ENCODE results near the gene BHLHE41. TPM values are rescaled to one million over a fixed set of nuclear protein-coding genes. Genes with fewer than 3 reads are reported as not detected.

BHLHE41 gene
- total and polyA plus RNA-seq, 9 of the 15 experiments (the other 6 are each of a cell fraction or from before 2014, with no cell fraction given), result not detected

- TF ChIP-seq MCM5 (IDR thresholded peaks at IDR 0.05; ENCODE audit: low read depth), result no peak
- TF ChIP-seq CBX8 (IDR thresholded peaks at IDR 0.05; ENCODE audit: borderline replicate concordance, extremely low read depth, low read depth, low read length, poor library complexity, severe bottlenecking), result no peak
- TF ChIP-seq SOX6 (IDR thresholded peaks at IDR 0.05), result no peak; the same call in 1 of the 2 replicates
- TF ChIP-seq ZNF174 (CRISPR knock-in tag; IDR thresholded peaks at IDR 0.05), result no peak
- no peak for TF ChIP-seq MBD1 (CRISPR knock-in tag; IDR thresholded peaks at IDR 0.05)
- TF ChIP-seq IRF2 (CRISPR knock-in tag; IDR thresholded peaks at IDR 0.05), result no peak
- TF ChIP-seq ZNF76 (CRISPR knock-in tag; IDR thresholded peaks at IDR 0.05; ENCODE audit: borderline replicate concordance), result no peak
- TF ChIP-seq RBM14 (IDR thresholded peaks at IDR 0.05; ENCODE audit: borderline replicate concordance, insufficient read depth, low read depth, low read length), result no peak
- TF ChIP-seq E2F6 (IDR thresholded peaks at IDR 0.05; ENCODE audit: borderline replicate concordance in 1 of 2, extremely low read depth in 1 of 2, insufficient read depth in 1 of 2, insufficient read length in 1 of 2, low read depth in 1 of 2, low read length in 1 of 2, poor library complexity in 1 of 2, severe bottlenecking in 1 of 2), result peak; percentile 75 to 92
- no peak for TF ChIP-seq NCOR1 (IDR thresholded peaks at IDR 0.05)
- no peak for TF ChIP-seq CREB3 (tag; conservative IDR thresholded peaks at IDR 0.05; ENCODE audit: low read depth)
- TF ChIP-seq SAFB2 (IDR thresholded peaks at IDR 0.05; ENCODE audit: borderline replicate concordance, low read depth, low read length, severe bottlenecking), result no peak
- TF ChIP-seq STAT6 (CRISPR knock-in tag; IDR thresholded peaks at IDR 0.05), result no peak
- TF ChIP-seq ZBTB8A (IDR thresholded peaks at IDR 0.05; ENCODE audit: partially characterized antibody), result no peak
- TF ChIP-seq MECOM (CRISPR knock-in tag; IDR thresholded peaks at IDR 0.05), result no peak
- TF ChIP-seq ASH1L (IDR thresholded peaks at IDR 0.05; ENCODE audit: borderline replicate concordance, low read depth, partially characterized antibody), result no peak
- TF ChIP-seq ZNF217 (CRISPR knock-in tag; IDR thresholded peaks at IDR 0.05), result no peak
- TF ChIP-seq ZNF589 (CRISPR knock-in tag; IDR thresholded peaks at IDR 0.05; ENCODE audit: low read depth), result no peak
- TF ChIP-seq ATF7 (IDR thresholded peaks at IDR 0.05), result peak; percentile 84
- TF ChIP-seq HNRNPL (IDR thresholded peaks at IDR 0.05; ENCODE audit: low read depth, low read length), result no peak
These were observed 10.8 kb downstream of the BHLHE41 start (continued) for GRCh38 chr12:26113853-26114719.

Measured in K562 (cell line).